HG03575 (cell line): ENCODE data around the gene SMAD2.

Source experiments
- ATAC-seq: cut with Tn5 transposase; IDR thresholded peaks from one replicate; pipeline ENCODE4 v1.9.1; 2021; ENCODE audit not compliant: unreplicated experiment, insufficient number of reproducible peaks, low FRiP score; ENCODE audit errors: extremely low read depth

The SMAD2 gene

GRCh38 chr18:47815486-47816270 lies 114.8 kb downstream of the SMAD2 start:
- ATAC-seq, result no peak

- no peak for ATAC-seq
These were observed 121.0 kb downstream of the SMAD2 start for GRCh38 chr18:47809420-47809819.

- ATAC-seq, result no peak
These were observed 127.7 kb downstream of the SMAD2 start for GRCh38 chr18:47802802-47803201.

GRCh38 chr18:47801817-47802216 lies 128.6 kb downstream of the SMAD2 start:
- ATAC-seq, result no peak

GRCh38 chr18:47800756-47801155 lies 129.7 kb downstream of the SMAD2 start:
- ATAC-seq, result no peak

- no peak for ATAC-seq
These were observed 130.2 kb downstream of the SMAD2 start for GRCh38 chr18:47800248-47800647.

GRCh38 chr18:47799376-47799775 lies 131.1 kb downstream of the SMAD2 start:
- ATAC-seq, result no peak

- no peak for ATAC-seq
These were observed 132.1 kb downstream of the SMAD2 start for GRCh38 chr18:47798366-47798765.

GRCh38 chr18:47797126-47797525 lies 133.3 kb downstream of the SMAD2 start:
- no peak for ATAC-seq

- ATAC-seq, result no peak
These were observed 135.0 kb downstream of the SMAD2 start for GRCh38 chr18:47795434-47795814.

GRCh38 chr18:47794725-47795433 lies 135.6 kb downstream of the SMAD2 start:
- ATAC-seq, result no peak

- no peak for ATAC-seq
These were observed 136.8 kb downstream of the SMAD2 start for GRCh38 chr18:47793609-47794008.

GRCh38 chr18:47791461-47791985 lies 138.9 kb downstream of the SMAD2 start:
- ATAC-seq, result no peak

- ATAC-seq, result no peak
These were observed 140.4 kb downstream of the SMAD2 start for GRCh38 chr18:47790036-47790435.

- no peak for ATAC-seq
These were observed 141.8 kb downstream of the SMAD2 start for GRCh38 chr18:47788621-47789020.

- ATAC-seq, result no peak
These were observed 148.9 kb downstream of the SMAD2 start for GRCh38 chr18:47781561-47781960.

- no peak for ATAC-seq
These were observed 150.3 kb downstream of the SMAD2 start for GRCh38 chr18:47780011-47780725.

GRCh38 chr18:47779381-47779780 lies 151.1 kb downstream of the SMAD2 start:
- no peak for ATAC-seq

GRCh38 chr18:47777626-47778025 lies 152.8 kb downstream of the SMAD2 start:
- ATAC-seq, result no peak

GRCh38 chr18:47775961-47776360 lies 154.5 kb downstream of the SMAD2 start:
- ATAC-seq, result no peak
